DMS153 (cell line): ENCODE data around the gene DESI1.
"Not testable (repeated sequence)": the region's sequence is repeated elsewhere in the genome, so short reads cannot be mapped to it uniquely, and the experiment has no call there.

ENCODE experiments used
- DNase-seq: peaks from one replicate; lab custom pipeline; 2025; lab: John Stamatoyannopoulos, UW

DESI1 gene

DNA sequence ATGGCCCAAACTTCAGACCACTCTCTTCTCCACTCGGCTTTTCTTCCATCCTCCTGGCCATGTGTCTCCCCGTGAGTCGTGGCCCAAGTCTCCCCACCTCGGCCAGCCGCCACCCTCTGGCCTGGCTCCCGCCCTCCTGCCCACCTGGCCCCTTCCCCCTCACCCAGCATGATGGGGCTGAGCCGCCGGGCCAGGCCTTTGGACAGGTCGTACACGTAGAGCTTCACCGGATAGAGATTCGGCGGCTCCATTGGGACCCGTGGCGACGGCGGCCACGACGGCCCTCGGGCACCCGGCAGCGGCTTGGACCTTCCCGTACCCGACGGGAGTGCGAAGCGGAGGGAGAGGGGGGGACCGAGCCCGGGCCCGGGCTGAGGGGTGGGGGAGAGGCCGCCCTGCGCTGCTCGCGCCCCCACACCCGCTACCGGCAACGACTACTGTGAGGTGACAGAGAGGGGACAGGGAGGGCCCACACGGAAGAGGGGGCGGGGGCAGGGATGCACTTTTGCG is at the start of gene DESI1:
TSS of gene DESI1 (minus strand) at position 455 of the 510 bp plus-strand sequence. CDS start at position 251, 204 bp downstream.
- no peak for DNase-seq

DNA sequence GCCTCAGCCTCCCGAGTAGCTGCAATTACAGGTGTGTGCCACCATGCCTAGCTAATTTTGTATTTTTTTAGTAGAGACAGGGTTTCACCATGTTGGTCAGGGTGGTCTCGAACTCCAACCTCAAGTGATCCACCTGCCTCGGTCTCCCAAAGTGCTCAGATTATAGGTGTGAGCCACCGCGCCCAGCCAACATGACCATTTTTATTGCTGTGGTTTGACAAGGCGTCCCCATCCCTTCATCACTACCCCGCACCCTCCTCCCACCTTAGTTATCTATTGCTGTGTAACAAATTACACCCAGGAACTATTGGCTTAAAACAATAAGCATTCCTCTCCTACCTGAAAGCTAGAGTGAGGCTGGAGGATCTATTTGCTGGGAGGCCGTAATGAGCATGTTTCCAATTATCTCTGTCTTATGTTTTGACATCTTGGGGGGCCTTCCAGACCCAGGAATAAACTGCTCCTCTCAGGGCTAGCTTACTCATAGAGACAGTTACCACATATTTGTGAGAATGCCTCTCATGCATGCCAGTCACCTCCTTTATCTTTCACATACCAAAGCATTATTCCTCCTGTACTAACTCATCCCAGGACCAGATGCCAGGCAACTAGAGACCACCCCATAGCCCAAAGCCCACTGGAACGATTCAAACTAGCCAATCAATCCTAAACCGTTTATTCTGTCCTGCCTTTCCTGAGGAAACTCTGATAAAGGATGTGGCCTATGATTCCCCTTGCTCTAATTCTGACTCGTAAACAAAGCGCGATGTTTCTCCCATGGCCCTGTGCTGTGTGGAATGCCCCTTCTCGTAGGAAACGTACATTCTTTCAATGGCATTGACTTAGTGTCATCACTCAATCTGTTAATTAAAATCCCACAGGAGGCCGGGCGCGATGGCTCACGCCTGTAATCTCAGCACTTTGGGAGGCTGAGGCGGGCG is 48.4 kb upstream of the DESI1 start:
- DNase-seq = no peak

DNA sequence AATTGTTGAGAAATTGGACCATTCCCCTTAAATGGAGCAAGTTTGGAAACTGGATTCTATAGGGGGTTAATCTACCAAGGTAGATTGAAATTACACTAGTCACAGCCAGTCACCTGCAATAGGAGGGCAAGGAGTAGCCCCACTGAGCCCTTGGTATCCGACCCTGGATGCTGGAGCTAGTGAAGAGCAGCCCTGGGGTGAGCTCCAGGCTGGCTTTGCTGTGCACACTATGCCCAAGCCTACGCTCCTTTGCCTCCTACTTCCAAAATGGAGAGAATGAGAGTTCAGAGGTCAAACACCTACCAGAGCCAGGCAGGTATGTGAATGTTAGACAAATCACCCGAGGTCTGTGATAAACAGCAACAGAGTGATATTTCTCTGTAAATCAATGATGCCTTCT is 44.1 kb upstream of the DESI1 start:
- DNase-seq = no peak

DNA sequence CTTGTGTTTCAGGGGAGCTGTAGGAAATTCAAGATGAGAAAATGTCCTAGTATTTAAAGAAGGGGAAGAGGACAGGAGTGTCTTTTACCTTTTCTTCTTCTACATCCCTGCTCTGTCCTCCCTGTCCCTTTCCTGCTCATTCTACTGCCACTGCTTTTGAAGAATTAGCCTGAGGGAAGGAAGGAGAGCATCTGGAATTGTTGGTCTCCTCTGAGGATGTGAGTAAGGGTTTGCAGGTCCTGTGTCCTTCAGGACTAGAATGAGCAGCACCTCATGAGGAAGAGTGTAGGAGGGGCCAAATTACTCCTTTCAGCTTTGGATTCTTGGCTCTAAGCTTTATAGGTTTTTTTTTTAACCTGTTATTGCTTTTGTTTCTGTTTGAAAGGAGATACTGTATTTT is 43.6 kb upstream of the DESI1 start:
- no peak for DNase-seq

DNA sequence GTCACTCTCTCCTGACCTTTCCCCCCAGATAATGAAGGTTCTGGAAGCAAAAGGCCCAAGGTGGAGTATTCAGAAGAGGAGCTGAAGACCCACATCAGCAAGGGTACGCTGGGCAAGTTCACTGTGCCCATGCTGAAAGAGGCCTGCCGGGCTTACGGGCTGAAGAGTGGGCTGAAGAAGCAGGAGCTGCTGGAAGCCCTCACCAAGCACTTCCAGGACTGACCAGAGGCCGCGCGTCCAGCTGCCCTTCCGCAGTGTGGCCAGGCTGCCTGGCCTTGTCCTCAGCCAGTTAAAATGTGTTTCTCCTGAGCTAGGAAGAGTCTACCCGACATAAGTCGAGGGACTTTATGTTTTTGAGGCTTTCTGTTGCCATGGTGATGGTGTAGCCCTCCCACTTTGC is 42.8 kb upstream of the DESI1 start:
- not testable (repeated sequence) for DNase-seq

DNA sequence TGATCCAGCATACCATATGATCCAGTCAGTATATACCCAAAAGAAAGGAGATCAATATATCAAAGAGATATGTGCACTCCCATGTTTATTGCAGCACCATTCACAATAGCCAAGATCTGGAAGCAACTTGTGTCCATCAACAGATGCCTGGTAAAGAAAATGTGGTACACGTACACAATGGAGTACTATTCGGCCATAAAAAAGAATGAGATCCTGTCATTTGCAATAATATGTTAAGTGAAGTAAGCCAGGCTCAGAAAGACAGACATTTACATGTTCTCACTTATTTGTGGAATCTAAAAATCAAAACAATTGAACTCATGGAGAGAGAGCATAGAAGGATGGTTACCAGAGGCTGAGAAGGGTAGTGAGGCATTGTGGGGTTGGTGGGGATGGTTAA is 40.9 kb upstream of the DESI1 start:
- DNase-seq = no peak

DNA sequence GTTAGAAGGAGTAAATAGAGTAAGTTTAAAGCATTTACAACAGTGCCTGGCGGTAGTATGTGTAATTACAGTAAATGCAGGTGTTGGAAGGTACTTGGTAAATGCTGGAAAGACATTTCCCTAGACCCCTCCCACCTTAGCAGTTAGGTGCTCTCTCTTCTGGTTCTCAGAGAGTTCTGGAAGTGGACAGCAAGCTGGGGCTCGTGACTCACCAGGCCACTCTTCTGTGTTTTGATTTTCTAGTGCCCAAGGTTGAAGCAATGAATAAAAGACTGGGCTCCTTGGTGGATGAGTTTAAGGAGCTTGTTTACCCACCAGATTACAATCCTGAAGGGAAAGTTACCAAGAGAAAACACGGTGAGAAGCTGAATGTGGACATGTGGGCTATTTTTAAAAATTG is 40.2 kb upstream of the DESI1 start:
- DNase-seq = no peak

DNA sequence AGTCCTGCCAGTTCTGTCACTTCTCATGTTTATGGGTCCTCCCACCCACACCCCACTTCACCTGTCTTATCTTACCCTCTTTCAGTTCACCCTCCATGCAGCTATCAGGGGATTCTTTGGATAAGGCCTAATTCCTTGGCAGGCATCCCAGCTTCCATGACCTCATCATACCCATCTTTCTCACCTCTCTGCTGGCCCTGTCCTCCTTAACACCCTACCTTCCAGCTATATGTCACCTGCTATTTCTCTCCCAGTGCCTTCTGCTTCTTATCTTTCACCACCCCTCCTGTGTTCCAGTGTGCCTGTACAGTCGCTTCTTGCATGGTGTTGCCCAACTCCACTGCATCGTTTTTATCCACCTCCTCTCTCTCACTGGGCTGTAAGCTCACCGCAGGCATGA is 39.6 kb upstream of the DESI1 start:
- DNase-seq = no peak

DNA sequence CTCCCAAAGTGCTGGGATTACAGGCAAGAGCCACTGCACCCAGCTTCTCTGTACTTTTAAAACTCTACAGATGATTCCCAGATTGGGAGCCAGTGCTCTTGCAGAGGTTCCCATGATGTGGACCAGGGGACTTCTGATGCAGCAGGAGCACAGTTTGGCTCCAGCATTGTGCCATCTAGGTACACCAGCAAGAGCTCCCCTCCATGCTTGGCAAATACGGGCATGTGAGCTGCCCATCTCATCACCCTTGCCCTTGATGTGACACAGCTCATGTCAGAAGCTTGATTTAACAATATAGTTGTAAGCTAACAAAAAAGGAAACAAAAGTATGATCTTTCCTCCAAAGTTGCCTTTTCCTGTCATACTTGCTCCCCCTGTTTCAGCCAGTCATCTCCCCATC is 39.1 kb upstream of the DESI1 start:
- DNase-seq = no peak

DNA sequence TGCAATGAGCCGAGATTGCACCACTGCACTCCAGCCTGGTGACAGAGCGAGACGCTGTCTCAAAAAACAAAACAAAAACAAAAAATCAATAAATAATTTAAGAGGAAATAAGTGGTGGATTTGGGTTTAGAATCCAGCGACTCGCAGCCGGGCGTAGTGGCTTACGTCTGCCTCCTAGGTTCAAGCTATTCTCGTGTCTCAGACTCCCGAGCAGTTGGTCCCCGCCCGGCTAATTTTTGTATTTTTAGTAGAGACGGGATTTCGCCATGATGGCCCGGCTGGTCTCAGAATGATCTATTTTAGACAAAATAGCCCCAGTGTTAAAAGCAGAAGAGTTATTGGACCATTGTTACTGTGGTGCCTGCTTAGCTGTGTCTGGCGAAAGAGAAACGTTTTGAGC is 38.0 kb upstream of the DESI1 start:
- DNase-seq = no peak

DNA sequence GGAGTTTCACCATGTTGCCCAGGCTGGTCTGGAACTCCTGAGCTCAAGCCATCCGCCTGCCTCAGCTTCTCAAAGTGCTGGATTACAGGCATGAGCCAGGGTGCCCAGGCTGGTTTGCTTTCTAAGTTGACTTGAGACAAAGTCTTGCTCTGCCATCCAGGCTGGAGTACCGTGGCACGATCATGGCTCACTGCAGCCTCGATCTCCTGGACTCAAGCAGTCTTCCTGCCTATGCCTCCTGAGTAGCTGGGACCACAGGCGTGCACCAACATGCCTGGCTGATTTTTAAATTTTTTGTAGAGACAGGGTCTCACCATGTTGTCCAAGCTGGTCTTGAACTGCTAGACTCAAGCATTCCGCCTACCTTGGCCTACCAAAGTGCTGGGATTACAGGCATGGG is 36.9 kb upstream of the DESI1 start:
- no peak for DNase-seq

DNA sequence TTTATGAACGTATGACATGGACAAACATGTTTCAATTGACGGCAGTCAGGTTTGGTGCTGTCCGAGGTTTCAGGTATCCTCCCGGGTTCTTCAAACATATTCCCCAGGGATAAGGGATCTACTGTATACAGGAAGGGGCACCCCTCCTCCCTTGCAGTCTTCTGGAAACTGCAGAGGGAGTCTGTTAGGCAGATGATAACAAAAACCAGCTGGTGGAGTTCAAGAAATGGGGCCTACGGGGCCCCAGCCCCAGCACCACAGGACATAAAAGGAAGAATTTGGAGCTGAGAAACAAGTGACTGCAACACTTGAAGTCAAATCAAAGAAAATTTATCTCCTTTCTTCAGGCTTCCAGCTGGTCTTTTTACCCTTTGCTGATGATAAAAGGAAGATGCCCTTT is 35.7 kb upstream of the DESI1 start:
- no peak for DNase-seq

DNA sequence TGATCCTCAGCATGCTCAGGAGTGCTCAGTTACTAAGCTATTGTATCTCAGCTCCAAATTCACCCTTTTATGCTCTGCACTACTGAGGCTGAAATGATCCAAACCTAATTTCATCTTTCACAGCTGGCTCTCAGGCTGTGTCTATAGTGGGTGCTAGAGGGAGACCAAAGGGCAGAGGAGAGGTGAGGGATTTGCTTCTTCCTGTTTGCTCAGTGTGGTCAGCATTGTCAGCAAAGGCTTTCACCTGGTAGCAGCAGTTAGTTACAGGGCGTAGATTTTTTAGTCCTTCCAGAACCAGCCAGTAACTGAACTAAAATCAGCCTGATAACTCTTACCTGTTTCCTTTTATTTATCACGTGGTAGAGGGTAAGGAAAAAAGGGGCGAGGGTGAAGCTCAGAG is 33.5 kb upstream of the DESI1 start:
- DNase-seq = no peak

DNA sequence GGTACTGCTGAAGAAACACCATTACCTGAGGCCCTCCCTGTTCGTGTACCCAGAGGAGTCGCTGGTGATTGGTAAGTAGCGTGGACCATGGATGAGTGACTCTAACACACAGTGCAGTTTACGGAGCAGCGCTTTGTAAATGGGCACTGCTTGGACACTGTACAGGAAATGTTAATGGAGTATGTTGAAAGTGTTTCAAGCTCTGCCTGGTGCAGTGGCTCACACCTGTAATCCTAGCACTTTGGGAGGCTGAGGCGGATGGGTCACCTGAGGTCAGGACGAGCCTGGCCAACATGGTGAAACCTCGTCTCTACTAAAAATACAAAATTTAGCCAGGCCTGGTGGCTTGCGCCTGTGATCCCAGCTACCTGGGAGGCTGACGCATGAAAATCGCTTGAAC is 30.0 kb upstream of the DESI1 start:
- no peak for DNase-seq

DNA sequence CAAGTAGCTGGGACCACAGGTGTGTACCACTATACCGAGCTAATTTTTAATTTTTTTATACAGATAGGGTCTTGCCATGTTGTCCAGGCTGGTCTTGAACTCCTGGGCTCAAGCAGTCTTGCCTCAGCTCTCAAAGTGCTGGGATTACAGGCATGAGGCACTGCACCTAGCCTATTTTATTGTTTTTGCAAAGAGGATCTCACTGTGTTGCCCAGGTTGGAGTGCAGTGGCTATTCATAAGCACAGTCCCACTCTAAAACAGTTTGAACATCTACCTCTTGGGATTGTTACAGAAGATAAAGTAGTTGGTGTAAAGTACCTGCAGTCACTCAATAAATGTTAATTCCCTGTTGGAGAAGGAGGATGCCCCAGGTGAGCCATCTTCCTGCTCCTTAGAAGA is 29.4 kb upstream of the DESI1 start:
- no peak for DNase-seq

DNA sequence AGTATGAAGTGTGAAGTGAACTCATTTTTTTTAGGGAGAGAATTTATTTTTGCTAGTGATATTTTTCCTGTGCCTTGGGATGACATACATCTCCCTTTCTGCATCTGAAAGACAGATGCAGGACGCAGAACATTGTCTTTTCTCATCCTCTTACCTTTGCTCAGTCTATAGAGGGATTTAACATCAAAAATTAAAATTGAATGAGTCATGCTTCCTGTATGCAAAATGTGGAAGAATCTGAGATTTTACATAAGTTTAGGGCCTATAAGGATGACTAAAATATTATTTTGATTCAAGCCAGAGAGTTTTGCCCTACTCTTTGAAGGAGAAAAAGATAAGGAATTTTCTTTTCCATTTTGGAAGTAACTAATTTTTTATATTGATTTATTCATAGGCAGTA is 27.6 kb upstream of the DESI1 start:
- no peak for DNase-seq

DNA sequence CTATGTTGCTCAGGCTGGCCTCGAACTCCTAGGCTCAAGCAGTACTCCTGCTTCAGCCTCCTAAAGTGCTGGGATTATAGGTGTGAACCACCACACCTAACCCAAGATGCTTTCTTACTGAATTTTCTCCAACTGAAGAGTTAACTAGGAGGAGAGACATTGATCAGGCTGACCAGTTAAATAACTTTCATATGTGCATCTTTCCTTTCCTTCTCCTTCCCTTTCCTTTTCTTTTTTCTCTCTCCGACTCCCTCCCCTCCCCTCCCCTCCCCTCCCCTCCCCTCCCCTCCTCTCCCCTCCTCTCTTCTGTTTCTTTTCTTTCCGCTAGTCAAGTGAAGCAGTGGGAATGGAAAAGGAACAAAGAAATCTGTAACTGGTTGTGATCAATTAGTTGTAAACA is 26.9 kb upstream of the DESI1 start:
- no peak for DNase-seq

DNA sequence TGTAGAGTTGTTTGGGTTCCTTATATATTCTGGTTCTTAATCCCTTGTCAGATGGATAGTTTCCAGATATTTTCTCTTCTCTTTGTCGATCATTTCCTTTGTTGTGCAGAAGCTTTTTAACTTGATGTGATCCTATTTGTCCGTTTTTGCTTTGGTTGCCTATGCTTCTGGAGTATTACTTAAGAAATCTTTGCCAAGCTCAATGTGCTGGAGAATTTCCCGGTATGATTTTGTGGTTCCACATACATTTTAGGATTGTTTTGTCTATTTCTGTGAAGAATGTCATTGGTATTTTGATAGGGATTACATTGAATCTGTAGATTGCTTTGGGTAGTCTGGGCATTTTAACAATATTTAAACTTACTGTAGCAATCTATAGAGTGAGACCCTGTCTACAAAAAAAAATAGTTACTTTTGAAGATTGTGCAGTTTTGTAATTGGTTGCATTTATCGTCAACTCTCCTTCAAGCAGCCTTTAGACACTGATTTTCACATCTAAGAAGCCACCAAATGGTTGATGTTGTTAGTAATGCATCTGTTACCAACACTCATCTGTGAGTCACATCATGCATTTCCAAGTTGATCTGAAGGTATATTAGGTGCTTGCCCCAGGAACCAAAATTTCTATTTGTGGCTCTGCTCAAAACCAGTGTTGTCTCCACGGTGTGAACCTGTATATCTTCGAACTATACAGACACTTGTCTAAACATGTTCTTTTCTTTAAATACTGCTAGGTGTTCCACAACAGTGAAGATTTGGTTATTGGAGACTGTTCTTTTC is 21.7 kb upstream of the DESI1 start:
- DNase-seq = no peak

DNA sequence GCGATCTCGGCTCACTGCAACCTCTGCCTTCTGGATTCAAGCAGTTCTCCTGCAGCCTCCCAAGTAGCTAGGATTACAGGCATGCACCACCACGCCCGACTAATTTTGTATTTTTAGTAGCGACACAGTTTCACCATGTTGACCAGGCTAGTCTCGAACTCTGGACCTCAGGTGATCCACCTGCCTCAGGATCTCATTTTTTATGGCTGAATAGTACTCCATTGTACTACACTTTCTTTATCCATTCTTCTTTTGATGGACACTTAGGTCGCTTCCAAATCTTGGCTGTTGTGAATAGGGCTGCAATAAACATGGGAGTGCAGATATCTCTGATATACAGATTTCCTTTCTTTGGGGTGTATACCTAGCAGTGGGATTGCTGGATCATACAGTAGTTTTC is 21.0 kb upstream of the DESI1 start:
- DNase-seq = no peak

DNA sequence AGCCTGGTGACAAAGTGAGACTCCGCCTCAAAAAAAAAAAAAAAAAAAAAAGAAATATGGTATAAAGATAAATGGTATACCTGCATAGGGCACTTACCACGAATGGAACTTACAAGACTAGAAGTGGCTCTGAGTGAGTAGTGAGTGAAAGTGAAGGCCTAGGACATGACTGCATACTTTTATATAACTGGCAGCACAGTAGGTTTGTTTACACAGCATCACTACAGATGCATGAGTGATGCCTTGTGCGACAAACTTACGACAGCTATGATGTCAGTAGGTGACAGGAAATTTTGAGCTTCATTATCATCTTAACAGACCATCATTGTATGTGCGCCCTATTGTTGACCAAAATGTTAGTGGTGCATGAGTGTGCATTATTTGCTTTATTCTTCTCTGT is 17.9 kb upstream of the DESI1 start:
- no peak for DNase-seq

DNA sequence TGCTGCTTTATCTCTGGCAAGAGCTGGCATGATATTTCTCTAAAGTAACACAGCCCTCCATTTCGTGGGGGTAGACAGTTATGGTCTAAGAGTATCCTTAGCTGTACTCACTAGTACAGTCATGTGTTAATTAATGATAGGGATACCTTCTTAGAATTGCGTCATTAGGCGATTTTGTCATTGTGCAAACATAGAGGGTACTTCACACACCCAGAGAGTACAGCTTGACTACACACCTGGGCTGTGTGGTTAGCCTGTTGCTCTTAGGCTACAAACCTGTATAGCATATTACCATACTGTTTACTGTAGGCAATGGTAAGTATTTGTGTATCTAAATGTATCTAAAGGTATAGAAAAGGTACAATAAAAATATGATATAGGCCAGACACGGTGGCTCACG is 17.3 kb upstream of the DESI1 start:
- DNase-seq = no peak

DNA sequence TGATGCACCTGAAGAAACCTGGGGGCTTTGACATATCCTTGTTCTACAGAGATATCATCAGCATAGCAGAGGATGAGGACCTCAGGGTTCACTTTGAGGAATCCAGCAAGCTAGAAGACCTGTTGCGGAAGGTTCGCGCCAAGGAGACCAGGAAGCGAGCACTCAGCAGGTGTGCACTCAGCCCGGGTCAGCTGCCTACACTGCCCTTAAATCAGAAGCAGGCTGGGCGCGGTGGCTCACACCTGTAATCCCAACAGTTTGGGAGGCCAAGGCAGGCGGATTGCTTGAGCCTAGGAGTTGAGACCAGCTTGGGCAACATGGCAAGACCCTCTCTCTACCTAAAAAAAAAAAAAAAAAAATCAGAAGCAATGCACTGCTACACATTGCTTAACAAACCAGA is 16.8 kb upstream of the DESI1 start:
- DNase-seq = not testable (repeated sequence)

DNA sequence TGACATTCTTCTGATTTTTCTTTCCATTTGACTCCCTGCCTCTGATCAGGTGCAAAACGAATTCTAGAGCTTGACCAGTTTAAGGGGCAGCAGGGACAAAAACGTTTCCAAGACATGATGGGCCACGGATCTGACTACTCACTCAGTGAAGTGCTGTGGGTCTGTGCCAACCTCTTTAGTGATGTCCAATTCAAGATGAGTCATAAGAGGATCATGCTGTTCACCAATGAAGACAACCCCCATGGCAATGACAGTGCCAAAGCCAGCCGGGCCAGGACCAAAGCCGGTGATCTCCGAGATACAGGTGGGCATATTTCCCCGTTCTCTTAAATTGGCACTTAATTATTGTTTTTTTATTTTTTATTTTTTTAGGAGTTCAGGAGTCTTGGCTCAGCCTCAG is 15.6 kb upstream of the DESI1 start:
- no peak for DNase-seq
